GM18873 (cell line): ENCODE data around the gene FBXW8.

Experiments used
- ATAC-seq: cut with Tn5 transposase; IDR thresholded peaks from one replicate; pipeline ENCODE4 v1.9.1; 2021; ENCODE audit warnings: mild to moderate bottlenecking, moderate library complexity, moderate number of reproducible peaks; ENCODE audit not compliant: unreplicated experiment, low FRiP score

The FBXW8 gene

GRCh38 chr12:117017807-117018206 lies 107.1 kb downstream of the FBXW8 start:
- no peak for ATAC-seq

GRCh38 chr12:117018276-117018675 lies 107.5 kb downstream of the FBXW8 start:
- no peak for ATAC-seq

- ATAC-seq: no peak
Measured at GRCh38 chr12:117018685-117019084, 107.9 kb downstream of the FBXW8 start.

GRCh38 chr12:117019866-117020265 lies 109.1 kb downstream of the FBXW8 start:
- ATAC-seq: no peak

- ATAC-seq: no peak
Measured at GRCh38 chr12:117020536-117021220, 109.9 kb downstream of the FBXW8 start.

GRCh38 chr12:117022465-117022864 lies 111.7 kb downstream of the FBXW8 start:
- ATAC-seq: no peak

GRCh38 chr12:117023998-117024960 lies 113.5 kb downstream of the FBXW8 start:
- ATAC-seq: no peak

- ATAC-seq: no peak
Measured at GRCh38 chr12:117024961-117025480, 114.3 kb downstream of the FBXW8 start.

- ATAC-seq: no peak
Measured at GRCh38 chr12:117025481-117026151, 114.9 kb downstream of the FBXW8 start.

- ATAC-seq: no peak
Measured at GRCh38 chr12:117026343-117026742, 115.6 kb downstream of the FBXW8 start.

- no peak for ATAC-seq
Measured at GRCh38 chr12:117026921-117027250, 116.1 kb downstream of the FBXW8 start.

GRCh38 chr12:117027251-117028086 lies 116.7 kb downstream of the FBXW8 start:
- ATAC-seq: no peak

GRCh38 chr12:117028254-117028653 lies 117.5 kb downstream of the FBXW8 start:
- no peak for ATAC-seq

- ATAC-seq: no peak
Measured at GRCh38 chr12:117030187-117030900, 119.6 kb downstream of the FBXW8 start.

GRCh38 chr12:117031843-117032592 lies 121.3 kb downstream of the FBXW8 start:
- ATAC-seq: no peak

GRCh38 chr12:117032593-117033381 lies 122.0 kb downstream of the FBXW8 start:
- no peak for ATAC-seq

GRCh38 chr12:117033382-117034221 lies 122.9 kb downstream of the FBXW8 start:
- ATAC-seq: no peak
